GM21447 (cell line): Measurements from ENCODE around the gene POMZP3.
"Not testable (repeated sequence)": the region's sequence is repeated elsewhere in the genome, so short reads cannot be mapped to it uniquely, and the experiment has no call there.

ENCODE experiments used
- ATAC-seq: cut with Tn5 transposase; IDR thresholded peaks from one replicate; pipeline ENCODE4 v1.9.1; 2021; ENCODE audit not compliant: unreplicated experiment

The POMZP3 gene

DNA sequence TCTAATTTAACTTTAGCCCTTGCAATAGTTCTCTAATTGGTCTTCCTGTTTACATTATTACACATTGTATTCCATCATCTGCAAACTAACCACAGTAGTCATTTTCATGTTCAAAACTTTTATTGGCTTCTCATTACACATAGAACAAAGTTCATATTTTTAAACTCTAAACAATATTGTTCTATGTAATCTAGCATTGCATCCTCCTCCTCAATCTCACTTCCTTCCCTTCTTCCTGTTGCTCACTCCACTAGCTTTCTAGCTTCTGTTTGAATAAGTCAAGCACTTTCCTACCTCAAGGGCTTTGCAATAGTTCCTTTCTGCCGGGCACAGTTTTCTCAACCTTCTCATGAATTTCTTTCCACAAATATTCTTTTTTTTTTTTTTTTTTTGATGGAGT, 38.5 kb downstream of the POMZP3 start:
- not testable (repeated sequence) for ATAC-seq

DNA sequence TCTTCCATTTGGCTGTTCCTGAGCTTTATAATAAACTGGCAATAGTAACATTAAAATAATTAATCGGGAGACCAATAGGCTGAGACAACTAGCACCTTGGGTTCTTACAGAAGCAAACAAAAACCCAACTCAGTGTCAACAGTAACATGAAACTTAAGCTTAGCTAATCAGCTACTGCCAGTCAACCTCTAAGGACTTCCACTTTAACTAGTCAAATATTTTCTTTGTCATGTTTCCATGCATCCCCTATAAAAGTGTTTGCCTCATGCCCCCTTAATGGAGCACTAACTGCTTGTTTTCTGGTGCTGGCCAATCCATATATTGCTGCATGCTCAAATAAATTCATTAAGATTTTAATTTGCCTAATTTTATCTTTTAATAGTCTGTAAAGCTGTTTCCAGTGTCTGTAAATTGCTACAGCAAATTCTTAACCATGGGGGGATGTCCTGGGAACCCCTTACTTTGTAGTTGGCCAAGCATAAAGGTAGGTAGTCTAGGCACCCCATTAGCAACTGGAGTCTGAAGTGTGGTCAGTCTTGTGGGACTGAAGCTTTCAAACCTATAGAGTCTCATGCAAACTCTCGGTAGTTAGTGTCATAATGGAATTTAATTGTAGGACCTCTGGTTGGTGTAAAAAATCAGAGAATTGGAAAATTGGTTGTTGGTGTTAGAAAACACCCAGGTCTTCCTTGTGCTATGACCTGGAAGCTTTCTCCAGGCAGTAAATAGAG, 40.3 kb downstream of the POMZP3 start:
- not testable (repeated sequence) for ATAC-seq

DNA sequence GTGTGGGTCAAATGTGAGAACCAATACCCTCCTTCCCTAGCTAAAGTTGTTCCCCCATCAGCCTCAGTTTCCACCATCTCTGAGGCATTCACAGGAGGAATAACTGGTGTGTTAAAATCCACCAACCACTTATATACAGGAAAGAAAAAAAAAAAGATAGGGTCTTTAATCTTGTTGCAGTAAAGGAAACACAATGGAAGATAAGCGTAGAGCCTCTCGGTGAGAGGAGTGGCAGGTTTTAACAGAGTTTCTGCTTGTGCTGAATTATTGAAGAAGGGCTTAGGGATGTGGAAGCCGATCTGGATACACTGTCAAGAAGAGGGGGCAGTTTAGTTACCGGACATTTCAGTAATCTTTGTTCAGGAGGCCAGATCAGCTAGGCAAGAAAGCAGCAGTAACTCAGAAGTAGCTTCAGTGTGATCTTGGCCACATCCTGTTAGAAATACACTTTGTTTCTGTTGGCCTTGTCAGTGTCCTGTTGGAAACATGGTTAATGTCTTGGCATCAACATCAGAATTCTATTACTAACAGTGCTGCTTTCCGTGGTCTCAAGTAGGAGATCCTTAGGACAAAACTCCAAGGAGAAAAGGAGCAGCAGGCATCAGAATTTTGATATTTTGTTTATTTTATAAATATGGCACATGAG, 43.3 kb downstream of the POMZP3 start:
- not testable (repeated sequence) for ATAC-seq

DNA sequence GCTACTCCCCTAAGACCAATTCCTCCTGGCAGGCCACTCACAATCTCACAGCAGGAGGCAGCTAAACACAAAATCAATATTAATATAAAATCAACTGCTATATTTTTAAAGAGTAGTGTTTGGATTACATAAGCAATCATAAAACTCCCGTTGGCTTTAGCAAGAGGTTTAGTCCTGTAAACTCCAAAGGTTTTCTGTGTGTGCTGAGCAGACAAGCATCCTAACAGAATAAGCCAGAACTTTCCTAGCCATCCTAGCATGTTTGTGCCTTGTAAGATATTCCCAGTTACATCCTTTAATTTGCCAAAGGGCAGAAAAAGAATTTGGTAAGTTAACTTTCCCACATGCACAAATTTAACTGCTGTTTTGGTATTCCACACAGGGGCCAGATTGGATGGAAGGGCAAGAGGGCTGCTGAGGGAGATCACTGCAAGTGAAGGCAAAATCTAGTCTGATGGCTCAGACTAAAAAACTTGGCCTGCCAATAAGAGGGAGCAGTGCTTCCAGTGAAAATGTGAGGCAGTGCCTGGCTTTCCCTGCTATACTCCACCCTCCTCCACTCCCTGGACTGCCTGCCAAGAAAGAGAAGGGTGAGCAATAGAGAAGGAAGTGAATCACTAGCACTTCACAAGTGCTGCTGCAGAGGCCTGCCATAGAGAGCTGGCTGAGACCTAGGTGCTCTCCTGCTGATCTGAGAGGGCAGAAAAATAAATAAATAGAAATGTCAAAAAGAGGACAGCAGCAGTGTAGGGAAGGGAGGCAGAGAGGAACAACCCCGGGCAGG, 44.0 kb downstream of the POMZP3 start:
- not testable (repeated sequence) for ATAC-seq

DNA sequence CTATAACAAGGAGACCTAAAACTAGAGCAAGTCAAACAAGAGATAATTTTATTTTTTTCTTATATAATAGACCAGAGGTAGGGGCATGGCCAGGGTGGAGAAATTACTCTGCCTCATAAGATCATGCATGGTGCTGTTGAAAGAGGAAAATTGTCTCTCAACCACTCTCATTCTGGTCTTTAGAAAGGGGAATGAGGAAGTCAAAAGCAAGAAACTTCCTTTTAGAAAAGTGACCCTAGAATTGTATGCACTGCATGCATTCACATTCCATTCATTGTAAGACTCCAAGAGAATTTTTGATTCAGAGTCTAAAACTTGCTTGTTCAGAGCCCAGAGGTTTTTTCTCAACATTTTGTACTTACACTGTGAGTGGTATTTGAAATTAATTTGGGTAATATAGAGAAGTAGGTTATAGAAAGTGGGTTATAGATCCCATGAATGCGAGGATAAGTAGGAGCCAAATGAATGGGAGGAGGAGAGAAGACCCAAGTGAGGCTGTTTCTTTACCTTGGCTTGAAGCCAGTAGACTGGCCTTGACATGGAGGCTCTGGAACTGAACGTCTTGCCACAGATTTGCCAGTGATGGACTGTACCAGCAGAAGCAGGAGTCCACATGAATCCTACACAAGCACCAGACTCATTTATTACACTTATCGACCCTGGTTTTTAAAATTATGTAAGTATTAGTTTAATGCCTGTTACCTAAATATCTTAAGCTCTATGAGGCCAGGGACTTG, 51.0 kb downstream of the POMZP3 start:
- ATAC-seq, result not testable (repeated sequence)

DNA sequence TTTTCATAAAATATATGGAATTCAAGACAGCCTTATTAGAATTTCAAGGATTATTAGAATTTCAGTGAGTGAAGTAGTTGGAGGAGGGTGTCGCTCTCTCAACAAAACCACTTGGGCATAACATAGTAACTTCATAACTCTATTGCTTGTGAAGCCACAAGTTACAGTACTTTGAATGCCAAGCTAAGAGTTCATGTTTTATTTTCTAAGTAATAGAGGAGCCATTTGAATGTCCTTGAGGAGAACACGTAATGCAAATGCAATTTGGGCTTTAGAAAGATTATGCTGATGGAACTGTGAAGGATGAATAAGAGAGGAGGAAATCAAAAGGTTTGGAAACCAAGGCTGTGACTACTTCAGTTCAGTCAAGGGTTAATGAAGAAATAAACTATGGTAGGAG, 51.6 kb downstream of the POMZP3 start:
- ATAC-seq, result not testable (repeated sequence)

DNA sequence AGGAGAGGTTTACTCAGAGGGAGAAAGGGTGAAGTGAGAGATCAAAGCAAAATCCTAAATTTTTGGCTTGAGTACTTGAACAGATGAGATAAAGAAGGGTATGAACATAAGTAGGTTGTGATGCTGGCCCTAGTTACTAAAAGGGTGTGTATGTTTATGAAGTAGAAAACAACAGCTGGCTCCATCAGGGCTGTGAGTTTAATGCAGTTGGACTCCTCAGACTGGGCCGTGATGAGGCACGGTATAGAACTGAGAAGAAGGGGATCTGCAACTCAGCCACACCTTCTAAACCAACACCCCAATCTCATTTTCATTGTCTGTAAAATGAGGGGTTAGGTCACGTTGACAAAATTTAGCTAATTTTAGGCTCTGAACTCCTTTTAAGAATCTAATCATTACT, 54.8 kb downstream of the POMZP3 start:
- not testable (repeated sequence) for ATAC-seq

DNA sequence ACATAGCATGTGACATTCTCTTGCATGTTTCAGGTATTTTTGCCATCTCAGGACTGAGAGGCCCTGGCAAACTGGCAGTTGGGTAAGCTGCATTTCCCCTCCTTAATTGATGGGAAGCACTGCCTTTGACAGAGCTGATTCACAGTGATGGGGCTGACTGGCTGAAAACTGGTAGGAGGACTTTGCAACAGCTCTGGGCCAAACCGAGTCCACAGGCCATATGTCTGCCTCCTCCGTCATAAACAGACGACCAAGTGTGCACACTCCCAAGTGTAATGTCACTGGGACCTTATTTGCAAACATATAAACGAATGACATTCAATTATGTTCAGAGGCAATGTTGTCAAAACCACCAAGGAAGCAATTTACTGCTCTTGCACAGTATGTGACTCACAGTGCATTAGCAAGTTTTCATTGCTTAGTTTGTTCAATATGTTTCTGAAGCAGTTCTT, 56.7 kb downstream of the POMZP3 start:
- ATAC-seq, result not testable (repeated sequence)

DNA sequence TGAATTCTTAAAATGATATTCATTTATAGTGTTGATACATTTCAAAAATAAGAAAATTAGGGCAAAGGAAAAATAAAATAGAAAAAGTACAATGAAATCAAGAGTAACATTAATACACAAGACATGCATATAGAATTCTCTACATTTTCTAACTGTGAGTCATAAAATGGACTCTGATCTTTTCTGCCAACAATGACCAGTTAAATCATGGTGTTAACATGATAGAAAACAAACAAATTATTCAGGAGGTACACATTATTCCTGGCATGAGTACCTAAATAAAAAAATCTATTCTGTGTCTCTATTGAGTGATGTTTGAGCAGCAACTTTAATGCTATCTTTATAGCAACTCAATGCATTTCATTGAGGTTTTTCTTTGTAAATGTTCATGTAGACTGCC, 58.3 kb downstream of the POMZP3 start:
- not testable (repeated sequence) for ATAC-seq

DNA sequence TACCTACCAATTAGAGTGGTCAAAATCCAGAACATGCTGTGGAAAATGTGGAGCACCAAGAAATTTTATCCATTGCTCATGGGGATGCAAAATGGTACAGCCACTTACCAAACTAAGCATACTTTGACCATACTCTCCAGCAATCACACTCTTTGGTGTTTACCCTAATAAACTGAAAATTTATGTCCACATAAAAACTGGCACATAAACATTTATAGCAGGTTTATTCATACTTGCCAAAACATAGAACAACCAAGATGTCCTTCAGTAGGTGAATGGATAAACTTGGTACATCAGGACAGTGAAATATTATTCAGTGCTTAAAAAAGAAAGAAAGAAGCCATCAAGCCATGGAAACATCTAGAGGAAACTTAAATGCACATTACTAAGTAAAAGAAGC, 59.3 kb downstream of the POMZP3 start:
- not testable (repeated sequence) for ATAC-seq

DNA sequence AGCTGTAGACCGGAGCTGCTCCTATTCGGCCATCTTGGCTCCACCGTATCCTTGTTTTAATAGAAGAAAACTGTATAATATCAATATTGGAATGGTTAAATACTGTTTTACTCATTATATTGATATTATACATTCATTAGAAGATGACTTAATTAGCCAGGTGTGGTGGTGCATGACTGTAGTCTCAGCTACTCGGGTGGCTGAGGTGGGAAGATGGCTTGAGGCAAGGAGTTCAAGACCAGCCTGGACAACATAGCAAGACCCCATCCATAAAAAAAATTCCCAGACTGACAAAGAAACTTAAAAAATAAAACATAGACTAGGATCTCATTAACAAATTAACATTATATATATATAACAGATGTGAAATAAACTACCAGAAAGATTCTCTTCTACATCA, 59.8 kb downstream of the POMZP3 start:
- not testable (repeated sequence) for ATAC-seq

DNA sequence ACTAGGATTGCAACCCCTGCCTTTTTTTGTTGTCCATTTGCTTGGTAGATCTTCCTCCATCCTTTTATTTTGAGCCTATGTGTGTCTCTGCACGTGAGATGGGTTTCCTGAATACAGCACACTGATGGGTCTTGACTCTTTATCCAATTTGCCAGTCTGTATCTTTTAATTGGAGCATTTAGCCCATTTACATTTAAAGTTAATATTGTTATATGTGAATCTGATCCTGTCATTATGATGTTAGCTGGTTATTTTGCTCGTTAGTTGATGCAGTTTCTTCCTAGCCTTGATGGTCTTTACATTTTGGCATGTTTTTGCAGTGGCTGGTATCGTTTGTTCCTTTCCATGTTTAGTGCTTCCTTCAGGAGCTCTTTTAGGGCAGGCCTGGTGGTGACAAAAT, 62.1 kb downstream of the POMZP3 start:
- ATAC-seq, result not testable (repeated sequence)

DNA sequence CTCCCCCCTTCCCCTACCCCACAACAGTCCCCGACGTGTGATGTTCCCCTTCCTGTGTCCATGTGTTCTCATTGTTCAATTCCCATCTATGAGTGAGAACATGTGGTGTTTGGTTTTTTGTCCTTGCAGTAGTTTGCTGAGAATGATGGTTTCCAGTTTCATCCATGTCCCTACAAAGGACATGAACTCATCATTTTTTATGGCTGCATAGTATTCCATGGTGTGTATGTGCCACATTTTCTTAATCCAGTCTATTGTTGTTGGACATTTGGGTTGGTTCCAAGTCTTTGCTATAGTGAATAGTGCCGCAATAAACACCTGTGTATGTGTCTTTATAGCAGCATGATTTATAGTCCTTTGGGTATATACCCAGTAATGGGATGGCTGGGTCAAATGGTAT, 65.7 kb downstream of the POMZP3 start:
- not testable (repeated sequence) for ATAC-seq

DNA sequence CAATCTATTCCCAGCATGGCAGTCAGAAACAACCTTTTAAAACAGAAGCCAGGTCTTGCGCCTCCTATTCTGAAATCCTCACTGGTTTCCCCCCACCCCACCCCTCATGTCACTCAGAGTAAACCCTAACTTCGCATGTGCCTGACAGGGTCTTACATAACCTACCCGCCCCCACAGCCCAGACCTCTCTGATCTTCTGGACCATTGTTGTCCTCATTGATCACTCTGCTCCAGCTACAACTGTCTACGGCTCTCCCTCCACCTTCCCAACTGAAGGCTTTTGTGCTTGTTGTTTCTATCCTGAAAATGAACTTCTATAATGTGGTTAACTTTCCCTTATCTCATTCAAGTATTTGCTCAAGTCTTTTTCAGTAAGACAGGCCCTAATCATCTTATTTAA, 66.9 kb downstream of the POMZP3 start:
- ATAC-seq, result not testable (repeated sequence)
